Endodermal cell (in vitro differentiated cells): ENCODE results near the gene ASNSD1. TPM values are rescaled to one million over a fixed set of nuclear protein-coding genes. Genes with fewer than 3 reads are reported as not detected.
"Not testable (repeated sequence)": the region's sequence is repeated elsewhere in the genome, so short reads cannot be mapped to it uniquely, and the experiment has no call there.

Experiments
- DNase-seq: peaks from one replicate; pipeline ENCODE4 v3.0.0-alpha.2; 2017
- H3K27ac ChIP-seq: 2 replicates; pipeline ENCODE4 v1.5.1; 2013; ENCODE audit warnings: mild to moderate bottlenecking, low read depth, low read length, moderate library complexity
- H3K27me3 ChIP-seq: 2 replicates; pipeline ENCODE4 v1.6.1; 2013; ENCODE audit warnings: mild to moderate bottlenecking, low read length, moderate library complexity; ENCODE audit not compliant: insufficient read depth, control insufficient read depth, poor library complexity, severe bottlenecking
- H3K36me3 ChIP-seq: 2 replicates; pipeline ENCODE4 v1.7.0; 2013; ENCODE audit warnings: mild to moderate bottlenecking, low read length, moderate library complexity; ENCODE audit not compliant: control insufficient read depth, insufficient read depth
- H3K4me1 ChIP-seq: one replicate; pipeline ENCODE4 v1.7.0; 2013; ENCODE audit warnings: low read length; ENCODE audit not compliant: control insufficient read depth, insufficient read depth
- H3K4me3 ChIP-seq: 2 replicates; pipeline ENCODE4 v1.5.1; 2013; ENCODE audit warnings: mild to moderate bottlenecking, low read length, moderate library complexity
- H3K9ac ChIP-seq: 2 replicates; pipeline ENCODE4 v1.6.1; 2013; ENCODE audit warnings: mild to moderate bottlenecking, low read length, moderate library complexity; ENCODE audit not compliant: poor library complexity, severe bottlenecking; ENCODE audit errors: extremely low read depth
- H3K9me3 ChIP-seq: 2 replicates; pipeline ENCODE4 v1.6.1; 2013; ENCODE audit warnings: mild to moderate bottlenecking, low read length, moderate library complexity; ENCODE audit not compliant: control insufficient read depth
- H3K27ac Mint-ChIP-seq: 2 replicates; pipeline ENCODE4 v1.8.0; 2020; ENCODE audit warnings: mixed read lengths
- H3K27me3 Mint-ChIP-seq: 2 replicates; pipeline ENCODE4 v1.8.0; 2021; ENCODE audit warnings: mild to moderate bottlenecking, mixed read lengths; ENCODE audit not compliant: insufficient read depth
- H3K36me3 Mint-ChIP-seq: 2 replicates; pipeline ENCODE4 v1.8.0; 2020; ENCODE audit warnings: low read depth, mixed read lengths
- H3K4me1 Mint-ChIP-seq: 2 replicates; pipeline ENCODE4 v1.8.0; 2020; ENCODE audit warnings: mixed read lengths
- H3K4me3 Mint-ChIP-seq: 2 replicates; pipeline ENCODE4 v1.8.0; 2020; ENCODE audit warnings: mild to moderate bottlenecking, moderate library complexity, mixed read lengths
- H3K9me3 Mint-ChIP-seq: 2 replicates; pipeline ENCODE4 v1.8.0; 2020; ENCODE audit warnings: mild to moderate bottlenecking, mixed read lengths
- CTCF ChIP-seq: fragments of 200-600 bp; sonication (generic); conservative IDR thresholded peaks from 2 replicates; pipeline ENCODE4 v1.5.0; 2021; ENCODE audit warnings: antibody characterized with exemption, mild to moderate bottlenecking
- WGBS, 2 experiments: methylation state at CpG; one replicate each; pipeline versions ENCODE4 v1.1.5 to v1.1.7; 2013; ENCODE audit warnings: missing lambda C conversion rate in 2 of 2, mixed read lengths in 1 of 2; ENCODE audit not compliant: insufficient coverage in 1 of 2, insufficient read length in 1 of 2; 5-methylcytosine and 5-hydroxymethylcytosine counted together
- total RNA-seq, 2 donors: library from RNA; stranded (reverse); fragmentation: NEBNext Ultra II Directional in 1 of 2; extraction: Animal tissue kit (Norgen Biotek cat#: 25700) in 1 of 2; gene quantifications; 2 replicates in 1 of 2; 3 replicates in 1 of 2; pipeline ENCODE4 v1.2.1, GENCODE V29; 2021

ASNSD1 gene
- total RNA-seq, 2 donors from 2014 or later = 43.3 to 56.2 TPM

DNA sequence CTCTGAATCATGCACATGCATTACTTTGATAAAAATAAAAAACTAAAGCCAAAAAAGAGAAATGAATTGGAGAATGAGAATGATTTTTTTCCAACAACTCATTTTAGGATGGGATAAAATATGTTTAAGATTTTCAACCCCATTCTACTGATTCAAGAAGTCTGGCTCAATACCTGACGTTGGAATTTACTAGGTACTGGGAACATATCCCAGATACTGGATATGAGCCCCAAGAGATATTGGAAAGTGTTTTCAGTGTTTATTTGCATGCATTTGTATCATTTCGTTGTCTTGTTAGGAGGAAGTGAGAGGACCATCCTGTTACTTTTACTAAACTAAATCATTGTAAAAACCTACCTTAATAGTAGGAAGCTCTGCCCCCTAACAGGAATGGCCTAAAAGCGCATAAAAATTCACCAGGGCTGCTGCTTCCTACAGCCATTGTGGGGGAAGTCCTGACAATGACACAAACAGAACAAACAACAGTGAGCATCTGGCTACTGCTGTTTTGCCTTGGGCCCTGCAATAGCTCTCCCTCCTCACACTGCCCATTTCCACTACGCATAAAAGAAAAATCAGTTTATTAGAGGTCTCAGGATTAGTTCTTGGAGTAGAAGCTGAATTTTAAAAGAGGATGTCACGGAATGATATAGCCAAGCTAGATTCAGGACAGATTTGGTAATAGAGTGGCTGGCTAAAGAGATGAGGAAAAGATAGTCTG is 48.4 kb downstream of the ASNSD1 start:
- Mint-ChIP-seq H3K27ac (no peak overlapping the region), H3K4me3 (no peak overlapping the region)
- 90 to 91% methylated on average over 2 to 5 of the region's 5 CpGs for whole genome bisulfite sequencing, 2 experiments

GRCh38 chr2:189717593-189717992 is 56.3 kb downstream of the ASNSD1 start:
- H3K4me3 ChIP-seq, H3K9ac ChIP-seq, H3K9me3 ChIP-seq, H3K36me3 ChIP-seq, H3K27ac ChIP-seq, H3K27me3 Mint-ChIP-seq, H3K27ac Mint-ChIP-seq, H3K4me1 Mint-ChIP-seq, H3K4me3 Mint-ChIP-seq, H3K27me3 ChIP-seq, H3K4me1 ChIP-seq, DNase-seq: not testable (repeated sequence)
- WGBS, 2 experiments = 64 to 86% methylated on average over 1 of the region's 1 CpG
- Mint-ChIP-seq H3K9me3 (peaks cover 50% of the 10 kb centered on the region), H3K36me3 (peaks cover 12% of the 10 kb centered on the region)

More for the DNA sequence above, 48.4 kb downstream of the ASNSD1 start:
- Histone ChIP-seq H3K9me3 (peaks cover 5% of the 10 kb centered on the region), H3K4me1 (no peaks in the 10 kb centered on the region), H3K36me3 (no peaks in the 10 kb centered on the region), H3K27ac (no peak overlapping the region), H3K4me3 (no peak overlapping the region), H3K9ac (no peak overlapping the region), H3K27me3 (no peaks in the 10 kb centered on the region)
- peaks cover 2% of the 10 kb centered on the region for H3K27me3 Mint-ChIP-seq
- H3K9me3 Mint-ChIP-seq = peaks cover 36% of the 10 kb centered on the region
- H3K4me1 Mint-ChIP-seq = no peaks in the 10 kb centered on the region
- DNase-seq = peak; percentile 44
- peaks cover 29% of the 10 kb centered on the region for H3K36me3 Mint-ChIP-seq
- no peak for TF ChIP-seq CTCF

DNA sequence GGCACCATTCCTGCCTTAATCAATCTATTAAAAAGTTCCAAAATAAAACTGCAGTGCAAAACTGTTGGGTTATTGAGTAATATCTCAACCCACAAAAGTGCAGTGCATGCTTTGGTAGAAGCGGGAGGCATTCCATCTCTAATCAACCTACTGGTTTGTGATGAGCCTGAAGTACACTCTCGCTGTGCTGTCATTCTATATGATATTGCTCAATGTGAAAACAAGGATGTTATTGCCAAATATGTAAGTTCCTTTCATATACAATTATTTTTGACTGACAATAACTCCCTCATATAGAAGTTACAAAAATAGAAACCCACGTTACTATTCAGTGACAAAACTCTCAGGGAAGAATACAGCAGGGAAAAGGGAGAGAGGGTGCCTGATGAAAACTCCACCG is 58.3 kb downstream of the ASNSD1 start:
- Mint-ChIP-seq H3K4me1 (no peaks in the 10 kb centered on the region), H3K4me3 (no peak overlapping the region), H3K27me3 (no peaks in the 10 kb centered on the region), H3K36me3 (no peaks in the 10 kb centered on the region), H3K9me3 (peaks cover 31% of the 10 kb centered on the region), H3K27ac (no peak overlapping the region)
- Histone ChIP-seq H3K4me1 (no peaks in the 10 kb centered on the region), H3K9ac (no peak overlapping the region), H3K4me3 (no peak overlapping the region), H3K27me3 (no peaks in the 10 kb centered on the region), H3K27ac (no peak overlapping the region), H3K9me3 (no peaks in the 10 kb centered on the region), H3K36me3 (no peaks in the 10 kb centered on the region)
- no peak for TF ChIP-seq CTCF
- 94 to 100% methylated on average over 1 to 4 of the region's 4 CpGs for WGBS, 2 experiments
- no peak for DNase-seq

Other genes starting within 250 kb of the ASNSD1 start
- 10 to 100 TPM; 65.8 to 76.2 TPM for gene WDR75, start 220.0 kb upstream of the ASNSD1 start, total RNA-seq
- gene SLC40A1, start 80.7 kb upstream of the ASNSD1 start, total RNA-seq = 10 to 100 TPM; 74.1 to 96.8 TPM
- 1 to 10 TPM; 4.3 to 7.4 TPM for gene ANKAR, start 13.2 kb downstream of the ASNSD1 start, total RNA-seq
- 10 to 100 TPM in 1 of 2 donors, 1 to 10 TPM in 1; 9.7 to 16.1 TPM for gene OSGEPL1, start 101.3 kb downstream of the ASNSD1 start, total RNA-seq
- 10 to 100 TPM; 51.2 to 53.0 TPM for gene ORMDL1, start 122.9 kb downstream of the ASNSD1 start, total RNA-seq
- gene PMS1, start 123.0 kb downstream of the ASNSD1 start, total RNA-seq = 10 to 100 TPM; 51.9 to 61.5 TPM